ENCODE results near the gene NAXE. TPM values are rescaled to one million over a fixed set of nuclear protein-coding genes. Genes with fewer than 3 reads are reported as not detected.
"Not testable (repeated sequence)": the region's sequence is repeated elsewhere in the genome, so short reads cannot be mapped to it uniquely, and the experiment has no call there.

Gene NAXE
- total RNA-seq, 1 experiment from 2014 or later = 96.6 TPM

DNA sequence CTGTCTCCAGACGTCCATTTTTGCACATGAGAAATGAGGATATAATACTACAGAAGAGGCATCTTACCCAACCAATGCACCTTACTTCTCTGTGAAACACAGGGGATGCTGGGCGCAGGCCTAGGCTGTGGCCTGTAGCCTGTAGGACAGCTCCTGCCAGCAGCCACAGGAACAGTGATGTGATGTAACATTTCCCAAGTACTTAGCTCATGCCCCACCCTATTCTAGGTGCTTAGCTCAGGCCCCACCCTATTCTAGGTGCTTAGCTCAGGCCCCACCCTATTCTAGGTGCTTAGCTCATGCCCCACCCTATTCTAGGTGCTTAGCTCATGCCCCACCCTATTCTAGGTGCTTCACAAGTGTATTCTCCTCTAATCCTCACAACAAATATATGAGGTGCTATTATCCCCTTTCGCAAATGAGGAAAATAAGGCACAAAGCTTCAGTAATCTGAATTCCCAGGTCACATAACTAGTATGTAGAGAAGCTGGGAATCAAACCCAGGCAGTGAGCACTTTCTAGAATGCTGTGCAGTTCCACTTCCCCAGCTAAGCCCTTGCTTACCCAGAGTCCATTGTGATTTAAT is 4.6 kb upstream of the NAXE start:
- TF ChIP-seq, protein P1, sequence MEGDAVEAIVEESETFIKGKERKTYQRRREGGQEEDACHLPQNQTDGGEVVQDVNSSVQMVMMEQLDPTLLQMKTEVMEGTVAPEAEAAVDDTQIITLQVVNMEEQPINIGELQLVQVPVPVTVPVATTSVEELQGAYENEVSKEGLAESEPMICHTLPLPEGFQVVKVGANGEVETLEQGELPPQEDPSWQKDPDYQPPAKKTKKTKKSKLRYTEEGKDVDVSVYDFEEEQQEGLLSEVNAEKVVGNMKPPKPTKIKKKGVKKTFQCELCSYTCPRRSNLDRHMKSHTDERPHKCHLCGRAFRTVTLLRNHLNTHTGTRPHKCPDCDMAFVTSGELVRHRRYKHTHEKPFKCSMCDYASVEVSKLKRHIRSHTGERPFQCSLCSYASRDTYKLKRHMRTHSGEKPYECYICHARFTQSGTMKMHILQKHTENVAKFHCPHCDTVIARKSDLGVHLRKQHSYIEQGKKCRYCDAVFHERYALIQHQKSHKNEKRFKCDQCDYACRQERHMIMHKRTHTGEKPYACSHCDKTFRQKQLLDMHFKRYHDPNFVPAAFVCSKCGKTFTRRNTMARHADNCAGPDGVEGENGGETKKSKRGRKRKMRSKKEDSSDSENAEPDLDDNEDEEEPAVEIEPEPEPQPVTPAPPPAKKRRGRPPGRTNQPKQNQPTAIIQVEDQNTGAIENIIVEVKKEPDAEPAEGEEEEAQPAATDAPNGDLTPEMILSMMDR (conservative IDR thresholded peaks at IDR 0.05) = no peak
- no peaks in the 10 kb centered on the region for H3K79me1 ChIP-seq (ENCODE audit: insufficient read depth, low read depth, low read length, poor library complexity, severe bottlenecking)
- H3K14ac ChIP-seq (ENCODE audit: insufficient read depth, low read length) = no peak overlapping the region
- no peak overlapping the region for H3K18ac ChIP-seq (ENCODE audit: insufficient read length, low read depth, low read length)
- H3K23me2 ChIP-seq (ENCODE audit: insufficient read length, low read depth, low read length, poor library complexity, severe bottlenecking) = peaks cover 3% of the 10 kb centered on the region
- no peaks in the 10 kb centered on the region for H4K20me1 ChIP-seq (ENCODE audit: control insufficient read depth, insufficient read depth, insufficient read length)
- Mint-ChIP-seq H3K9me3 (no peaks in the 10 kb centered on the region), H3K4me1 (peaks cover 28 to 29% of the 10 kb centered on the region in 2 experiments), H3K4me3 (no peak overlapping the region), H3K36me3 (ENCODE audit: insufficient read depth in 1 of 3, low read depth in 3 of 3) (no peaks in the 10 kb centered on the region), H3K27me3 (ENCODE audit: low read depth) (0 out of 2 replicates have a peak, but pooled peaks cover 2% of the 10 kb centered on the region), H3K27ac (no peak overlapping the region)
- H3K9ac ChIP-seq (ENCODE audit: extremely low read depth, insufficient read length, low read length) = no peak overlapping the region
- no peak overlapping the region for H3K4me2 ChIP-seq (ENCODE audit: insufficient read depth, insufficient read length, low read length)
- H3T11ph ChIP-seq (ENCODE audit: low read length) = no peak overlapping the region
- no peak overlapping the region for H3K56ac ChIP-seq (ENCODE audit: insufficient read length, low read depth, low read length)
- H3K27ac ChIP-seq (ENCODE audit: insufficient read length, low read depth, low read length) = no peak overlapping the region
- H2BK120ac ChIP-seq (ENCODE audit: low read depth, low read length, poor library complexity, severe bottlenecking) = no peak overlapping the region
- H3K9me3 ChIP-seq (ENCODE audit: control insufficient read depth, low read depth, low read length) = no peaks in the 10 kb centered on the region
- H3K23ac ChIP-seq (ENCODE audit: insufficient read length, low read depth, low read length) = no peak overlapping the region
- WGBS (ENCODE audit: extremely low coverage, insufficient read length, low lambda C conversion rate) = no CpG with 5 or more reads among the region's 3 CpGs
- no peaks in the 10 kb centered on the region; the same call in 1 of the 2 replicates for H3K27me3 ChIP-seq (ENCODE audit: insufficient read depth, low read length)
- H3K4ac ChIP-seq (ENCODE audit: low read depth, low read length) = no peak overlapping the region
- no peak for DNase-seq
- H2BK15ac ChIP-seq (ENCODE audit: low read depth, low read length) = no peak overlapping the region
- H3K79me2 ChIP-seq (ENCODE audit: insufficient read depth, low read length) = no peaks in the 10 kb centered on the region
- no peak overlapping the region for H2BK5ac ChIP-seq (ENCODE audit: insufficient read length, low read length)
- H4K91ac ChIP-seq (ENCODE audit: insufficient read length, low read depth, low read length) = no peak overlapping the region
- H2AFZ ChIP-seq (ENCODE audit: low read length) = no peak overlapping the region
- H2BK20ac ChIP-seq (ENCODE audit: low read depth, low read length, poor library complexity, severe bottlenecking) = no peak overlapping the region
- no peak overlapping the region for H4K8ac ChIP-seq (replicated peaks; ENCODE audit: insufficient read length, low read depth, low read length)
- H2BK12ac ChIP-seq (ENCODE audit: insufficient read length, low read depth, low read length) = no peak overlapping the region
- H3K4me1 ChIP-seq (ENCODE audit: insufficient read depth, low read length) = no peaks in the 10 kb centered on the region; the same call in 1 of the 2 replicates
- H4K5ac ChIP-seq (ENCODE audit: insufficient read length, low read depth, low read length) = no peak overlapping the region
- no peak overlapping the region for H2AK5ac ChIP-seq (ENCODE audit: insufficient read length, low read length)

DNA sequence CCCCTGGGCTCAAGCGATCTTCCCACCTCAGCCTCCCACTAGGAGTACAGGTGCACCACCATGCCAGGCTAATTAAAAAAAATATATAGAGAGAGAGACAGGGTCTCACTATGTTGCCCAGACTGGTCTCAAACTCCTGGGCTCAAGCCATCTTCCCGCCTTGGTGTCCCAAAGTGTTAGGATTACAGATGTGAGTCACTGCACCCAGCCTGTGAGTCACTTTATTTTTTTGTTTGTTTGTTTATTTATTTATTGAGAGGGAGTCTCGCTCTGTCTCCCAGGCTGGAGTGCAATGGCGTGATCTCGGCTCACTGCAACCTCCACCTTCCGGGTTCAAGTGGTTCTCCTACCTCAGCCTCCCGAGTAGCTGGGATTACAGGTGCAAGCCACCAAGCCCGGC is 3.6 kb upstream of the NAXE start:
- H3K23me2 ChIP-seq (ENCODE audit: insufficient read length, low read depth, low read length, poor library complexity, severe bottlenecking); H2BK20ac ChIP-seq (ENCODE audit: low read depth, low read length, poor library complexity, severe bottlenecking); H2BK15ac ChIP-seq (ENCODE audit: low read depth, low read length); H3T11ph ChIP-seq (ENCODE audit: low read length); H3K9me3 Mint-ChIP-seq; H4K91ac ChIP-seq (ENCODE audit: insufficient read length, low read depth, low read length); H3K27ac ChIP-seq (ENCODE audit: insufficient read length, low read depth, low read length); H3K4me2 ChIP-seq (ENCODE audit: insufficient read depth, insufficient read length, low read length); H3K27me3 Mint-ChIP-seq (ENCODE audit: low read depth); H3K27me3 ChIP-seq (ENCODE audit: insufficient read depth, low read length); H4K5ac ChIP-seq (ENCODE audit: insufficient read length, low read depth, low read length); H3K4ac ChIP-seq (ENCODE audit: low read depth, low read length); H4K20me1 ChIP-seq (ENCODE audit: control insufficient read depth, insufficient read depth, insufficient read length); H3K79me1 ChIP-seq (ENCODE audit: insufficient read depth, low read depth, low read length, poor library complexity, severe bottlenecking); H2BK120ac ChIP-seq (ENCODE audit: low read depth, low read length, poor library complexity, severe bottlenecking); H3K27ac Mint-ChIP-seq; H3K56ac ChIP-seq (ENCODE audit: insufficient read length, low read depth, low read length); H3K9ac ChIP-seq (ENCODE audit: extremely low read depth, insufficient read length, low read length); H3K23ac ChIP-seq (ENCODE audit: insufficient read length, low read depth, low read length); H2AK5ac ChIP-seq (ENCODE audit: insufficient read length, low read length); H3K14ac ChIP-seq (ENCODE audit: insufficient read depth, low read length); H3K4me3 Mint-ChIP-seq; H2BK12ac ChIP-seq (ENCODE audit: insufficient read length, low read depth, low read length); H3K9me3 ChIP-seq (ENCODE audit: control insufficient read depth, low read depth, low read length); H3K36me3 Mint-ChIP-seq (ENCODE audit: insufficient read depth in 1 of 3, low read depth in 3 of 3); H2AFZ ChIP-seq (ENCODE audit: low read length); H3K79me2 ChIP-seq (ENCODE audit: insufficient read depth, low read length); H2BK5ac ChIP-seq (ENCODE audit: insufficient read length, low read length); H3K18ac ChIP-seq (ENCODE audit: insufficient read length, low read depth, low read length); DNase-seq; H3K4me1 ChIP-seq (ENCODE audit: insufficient read depth, low read length); H4K8ac ChIP-seq (replicated peaks; ENCODE audit: insufficient read length, low read depth, low read length): not testable (repeated sequence)
- peaks cover 34 to 36% of the 10 kb centered on the region in 2 experiments for H3K4me1 Mint-ChIP-seq
- WGBS (ENCODE audit: extremely low coverage, insufficient read length, low lambda C conversion rate) = no CpG with 5 or more reads among the region's 8 CpGs

Data from H9 (cell line).